ENCODE results near the gene LNP1.

Gene LNP1

DNA sequence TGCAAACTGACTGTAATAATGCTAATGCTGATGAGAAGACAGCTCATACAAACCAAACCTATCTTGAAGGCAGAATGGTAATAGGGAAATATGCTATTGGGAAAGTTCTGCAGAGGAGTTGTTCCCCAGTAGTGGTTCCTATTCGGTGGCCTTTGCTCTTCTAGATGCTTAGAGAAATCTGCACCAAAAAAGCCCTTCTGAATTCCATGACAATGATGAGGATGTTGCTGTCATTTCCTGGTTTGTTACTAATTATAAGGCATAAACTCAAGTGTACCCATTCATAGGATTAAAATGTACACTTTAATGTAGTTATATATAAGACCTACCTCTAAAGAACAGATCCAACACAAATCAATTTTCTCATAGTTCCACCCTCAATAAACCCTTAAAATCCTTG lies 30.6 kb upstream of the LNP1 start:
- TF ChIP-seq, protein P1, sequence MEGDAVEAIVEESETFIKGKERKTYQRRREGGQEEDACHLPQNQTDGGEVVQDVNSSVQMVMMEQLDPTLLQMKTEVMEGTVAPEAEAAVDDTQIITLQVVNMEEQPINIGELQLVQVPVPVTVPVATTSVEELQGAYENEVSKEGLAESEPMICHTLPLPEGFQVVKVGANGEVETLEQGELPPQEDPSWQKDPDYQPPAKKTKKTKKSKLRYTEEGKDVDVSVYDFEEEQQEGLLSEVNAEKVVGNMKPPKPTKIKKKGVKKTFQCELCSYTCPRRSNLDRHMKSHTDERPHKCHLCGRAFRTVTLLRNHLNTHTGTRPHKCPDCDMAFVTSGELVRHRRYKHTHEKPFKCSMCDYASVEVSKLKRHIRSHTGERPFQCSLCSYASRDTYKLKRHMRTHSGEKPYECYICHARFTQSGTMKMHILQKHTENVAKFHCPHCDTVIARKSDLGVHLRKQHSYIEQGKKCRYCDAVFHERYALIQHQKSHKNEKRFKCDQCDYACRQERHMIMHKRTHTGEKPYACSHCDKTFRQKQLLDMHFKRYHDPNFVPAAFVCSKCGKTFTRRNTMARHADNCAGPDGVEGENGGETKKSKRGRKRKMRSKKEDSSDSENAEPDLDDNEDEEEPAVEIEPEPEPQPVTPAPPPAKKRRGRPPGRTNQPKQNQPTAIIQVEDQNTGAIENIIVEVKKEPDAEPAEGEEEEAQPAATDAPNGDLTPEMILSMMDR (IDR thresholded peaks at IDR 0.05; ENCODE audit: insufficient read depth, low read length), result no peak
- no peak for TF ChIP-seq POLR2AphosphoS5 (IDR thresholded peaks at IDR 0.05; ENCODE audit: low read depth)

DNA sequence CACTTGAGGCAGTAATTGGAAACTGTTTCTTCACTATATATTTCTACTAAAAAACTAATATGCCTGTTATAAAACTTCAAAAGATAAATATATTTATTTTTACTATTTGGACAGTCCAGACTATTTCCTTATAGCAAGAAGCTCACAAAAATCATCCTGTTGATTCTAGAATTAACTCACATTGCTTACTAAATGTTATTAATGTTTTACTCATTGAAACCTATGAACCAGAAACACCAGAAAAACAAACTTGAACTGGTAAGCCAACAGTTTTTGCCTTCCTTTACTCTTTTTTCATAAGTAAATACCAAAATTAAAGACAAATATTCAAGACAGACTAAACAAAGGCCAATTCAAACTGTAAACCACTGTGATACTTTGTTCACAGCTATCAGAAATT lies 26.8 kb upstream of the LNP1 start:
- DNase-seq (ENCODE audit: low read depth in 1 of 2, low spot score in 1 of 2), result no peak
- Histone ChIP-seq H3K27me3 (ENCODE audit: insufficient read depth, poor library complexity, severe bottlenecking) (no peaks in the 10 kb centered on the region), H3K27ac (replicated peaks) (no peak overlapping the region), H3K4me3 (replicated peaks; ENCODE audit: insufficient read depth, low read length) (no peak overlapping the region)
- TF ChIP-seq POLR2AphosphoS5 (IDR thresholded peaks at IDR 0.05; ENCODE audit: low read depth) (no peak), GABPA (IDR thresholded peaks at IDR 0.05; ENCODE audit: low read depth) (no peak), SPI1 (IDR thresholded peaks at IDR 0.05; ENCODE audit: borderline replicate concordance, low read depth) (no peak)
- TF ChIP-seq, protein P2, sequence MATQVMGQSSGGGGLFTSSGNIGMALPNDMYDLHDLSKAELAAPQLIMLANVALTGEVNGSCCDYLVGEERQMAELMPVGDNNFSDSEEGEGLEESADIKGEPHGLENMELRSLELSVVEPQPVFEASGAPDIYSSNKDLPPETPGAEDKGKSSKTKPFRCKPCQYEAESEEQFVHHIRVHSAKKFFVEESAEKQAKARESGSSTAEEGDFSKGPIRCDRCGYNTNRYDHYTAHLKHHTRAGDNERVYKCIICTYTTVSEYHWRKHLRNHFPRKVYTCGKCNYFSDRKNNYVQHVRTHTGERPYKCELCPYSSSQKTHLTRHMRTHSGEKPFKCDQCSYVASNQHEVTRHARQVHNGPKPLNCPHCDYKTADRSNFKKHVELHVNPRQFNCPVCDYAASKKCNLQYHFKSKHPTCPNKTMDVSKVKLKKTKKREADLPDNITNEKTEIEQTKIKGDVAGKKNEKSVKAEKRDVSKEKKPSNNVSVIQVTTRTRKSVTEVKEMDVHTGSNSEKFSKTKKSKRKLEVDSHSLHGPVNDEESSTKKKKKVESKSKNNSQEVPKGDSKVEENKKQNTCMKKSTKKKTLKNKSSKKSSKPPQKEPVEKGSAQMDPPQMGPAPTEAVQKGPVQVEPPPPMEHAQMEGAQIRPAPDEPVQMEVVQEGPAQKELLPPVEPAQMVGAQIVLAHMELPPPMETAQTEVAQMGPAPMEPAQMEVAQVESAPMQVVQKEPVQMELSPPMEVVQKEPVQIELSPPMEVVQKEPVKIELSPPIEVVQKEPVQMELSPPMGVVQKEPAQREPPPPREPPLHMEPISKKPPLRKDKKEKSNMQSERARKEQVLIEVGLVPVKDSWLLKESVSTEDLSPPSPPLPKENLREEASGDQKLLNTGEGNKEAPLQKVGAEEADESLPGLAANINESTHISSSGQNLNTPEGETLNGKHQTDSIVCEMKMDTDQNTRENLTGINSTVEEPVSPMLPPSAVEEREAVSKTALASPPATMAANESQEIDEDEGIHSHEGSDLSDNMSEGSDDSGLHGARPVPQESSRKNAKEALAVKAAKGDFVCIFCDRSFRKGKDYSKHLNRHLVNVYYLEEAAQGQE (IDR thresholded peaks at IDR 0.05; ENCODE audit: insufficient replicate concordance, low read depth), result no peak
- TF ChIP-seq, protein P1 (IDR thresholded peaks at IDR 0.05; ENCODE audit: insufficient read depth, low read length), result no peak

More for the DNA sequence above, 30.6 kb upstream of the LNP1 start:
- H3K27me3 ChIP-seq (ENCODE audit: insufficient read depth, poor library complexity, severe bottlenecking), result no peaks in the 10 kb centered on the region
- H3K27ac ChIP-seq (replicated peaks), result no peak overlapping the region
- DNase-seq (ENCODE audit: low read depth in 1 of 2, low spot score in 1 of 2), result no peak
- no peak overlapping the region for H3K4me3 ChIP-seq (replicated peaks; ENCODE audit: insufficient read depth, low read length)

DNA sequence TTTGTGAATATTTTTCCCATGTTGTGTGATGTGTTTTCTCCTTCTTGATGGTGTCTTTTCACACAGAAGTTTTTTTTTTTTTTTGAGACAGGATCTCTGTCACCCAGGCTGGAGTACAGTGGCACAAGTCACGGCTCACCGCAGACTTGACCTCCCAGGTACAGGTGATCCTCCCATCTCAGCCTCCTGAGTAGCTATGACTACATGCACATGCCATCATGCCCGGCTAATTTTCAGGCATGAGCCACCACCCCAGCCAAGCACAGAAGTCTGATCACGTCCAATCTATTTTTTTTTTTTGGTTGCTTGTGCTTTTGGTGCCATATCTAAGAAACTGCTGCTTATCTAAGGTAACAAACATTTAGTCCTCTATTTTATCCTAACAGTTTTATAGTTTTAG lies 25.0 kb upstream of the LNP1 start:
- no peak for DNase-seq (ENCODE audit: low read depth in 1 of 2, low spot score in 1 of 2)
- Histone ChIP-seq H3K4me3 (replicated peaks; ENCODE audit: insufficient read depth, low read length) (no peak overlapping the region), H3K27ac (replicated peaks) (no peak overlapping the region), H3K27me3 (ENCODE audit: insufficient read depth, poor library complexity, severe bottlenecking) (no peaks in the 10 kb centered on the region)
- TF ChIP-seq POLR2AphosphoS5 (IDR thresholded peaks at IDR 0.05; ENCODE audit: low read depth), result no peak
- TF ChIP-seq SPI1 (IDR thresholded peaks at IDR 0.05; ENCODE audit: borderline replicate concordance, low read depth), result no peak
- TF ChIP-seq, protein P1 (IDR thresholded peaks at IDR 0.05; ENCODE audit: insufficient read depth, low read length), result no peak
- TF ChIP-seq GABPA (IDR thresholded peaks at IDR 0.05; ENCODE audit: low read depth), result no peak
- TF ChIP-seq, protein P2 (IDR thresholded peaks at IDR 0.05; ENCODE audit: insufficient replicate concordance, low read depth), result no peak

Data from HL-60 (cell line).